Hematopoietic multipotent progenitor cell (in vitro differentiated cells): ENCODE results near the gene MOGAT1. TPM values are rescaled to one million over a fixed set of nuclear protein-coding genes. Genes with fewer than 3 reads are reported as not detected.
"Not testable (repeated sequence)": the region's sequence is repeated elsewhere in the genome, so short reads cannot be mapped to it uniquely, and the experiment has no call there.

Source experiments
- DNase-seq, 3 donors: peaks; one replicate each; pipeline ENCODE4 v3.0.0-alpha.2; 2011 to 2015; ENCODE audit warnings: low read depth in 2 of 3, low spot score in 2 of 3
- total RNA-seq: library from RNA; depleted of rRNA; stranded (reverse); fragments of >200 nt; gene quantifications from one replicate; pipeline ENCODE4 v1.2.3, GENCODE V29; 2012

The MOGAT1 gene
- total RNA-seq, 1 donor: not detected

- DNase-seq: peak in 2 of 3 donors; percentile 46 to 54
These were observed 37.9 kb downstream of the MOGAT1 start for GRCh38 chr2:222709191-222709891.

DNA sequence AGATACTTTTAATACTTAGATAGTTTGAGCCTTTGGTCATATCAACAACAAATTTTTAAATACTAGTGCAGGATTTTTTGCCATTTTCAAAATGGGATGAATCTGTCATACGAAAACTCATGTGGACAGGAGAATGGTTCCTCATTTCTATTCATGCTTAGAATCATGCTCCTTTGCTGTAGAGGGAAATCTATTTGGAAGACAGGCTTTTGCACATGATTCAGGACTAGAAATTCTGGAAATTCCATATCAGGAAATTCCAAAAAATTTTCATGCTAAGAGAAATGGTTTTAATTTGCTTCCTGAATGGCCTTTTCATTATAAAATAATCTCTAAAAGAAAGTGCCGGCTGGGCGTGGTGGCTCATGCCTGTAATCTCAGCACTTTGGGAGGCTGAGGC, 39.3 kb downstream of the MOGAT1 start:
- no peak for DNase-seq

DNA sequence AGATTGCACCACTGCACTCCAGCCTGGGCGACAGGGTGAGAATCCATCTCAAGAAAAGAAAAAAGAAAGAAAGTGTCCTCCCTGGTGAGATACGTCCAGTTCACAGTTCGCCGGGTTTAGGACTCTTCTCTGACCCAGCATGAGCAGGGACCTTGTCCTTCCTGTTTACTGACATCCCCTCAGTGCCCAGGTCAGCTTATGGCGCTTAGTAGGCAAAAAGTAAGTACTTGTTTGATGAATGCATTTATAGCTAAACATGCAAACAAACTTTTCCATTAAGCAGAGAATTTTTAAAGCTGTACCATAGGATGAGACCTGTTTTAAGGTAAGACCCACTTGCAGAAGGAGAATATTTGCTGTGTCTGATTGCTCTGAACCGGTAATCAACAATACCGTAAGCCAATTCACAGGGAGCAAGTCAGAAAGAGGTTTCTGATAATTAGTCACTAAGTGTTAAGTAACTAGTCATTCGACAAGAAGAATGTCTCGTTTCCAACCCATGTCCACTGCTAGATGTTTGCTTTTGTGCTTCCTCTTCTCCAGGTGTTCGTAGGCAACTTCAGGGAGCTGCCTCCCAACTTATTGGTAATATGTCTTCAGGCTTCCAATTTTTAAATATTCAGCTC, 40.0 kb downstream of the MOGAT1 start:
- DNase-seq: no peak

DNA sequence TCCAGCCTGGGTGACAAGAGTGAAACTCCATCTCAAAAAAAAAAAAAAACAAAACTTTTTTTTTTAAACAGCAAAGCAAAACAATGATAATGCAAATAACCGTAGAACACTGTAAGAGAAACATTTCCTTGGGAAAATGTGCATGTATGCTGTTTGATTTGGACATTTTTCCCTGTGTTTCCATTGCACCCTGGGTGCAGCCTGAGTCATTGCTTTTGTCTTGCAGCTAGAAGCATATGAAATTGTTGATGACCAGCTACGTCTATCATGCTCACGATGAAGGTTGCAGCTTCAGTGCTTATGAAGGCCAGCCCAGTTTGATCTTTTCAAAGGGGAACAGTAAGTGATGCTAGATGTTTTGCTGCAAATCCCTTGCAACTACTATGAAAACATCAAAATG, 41.5 kb downstream of the MOGAT1 start:
- no peak for DNase-seq

DNA sequence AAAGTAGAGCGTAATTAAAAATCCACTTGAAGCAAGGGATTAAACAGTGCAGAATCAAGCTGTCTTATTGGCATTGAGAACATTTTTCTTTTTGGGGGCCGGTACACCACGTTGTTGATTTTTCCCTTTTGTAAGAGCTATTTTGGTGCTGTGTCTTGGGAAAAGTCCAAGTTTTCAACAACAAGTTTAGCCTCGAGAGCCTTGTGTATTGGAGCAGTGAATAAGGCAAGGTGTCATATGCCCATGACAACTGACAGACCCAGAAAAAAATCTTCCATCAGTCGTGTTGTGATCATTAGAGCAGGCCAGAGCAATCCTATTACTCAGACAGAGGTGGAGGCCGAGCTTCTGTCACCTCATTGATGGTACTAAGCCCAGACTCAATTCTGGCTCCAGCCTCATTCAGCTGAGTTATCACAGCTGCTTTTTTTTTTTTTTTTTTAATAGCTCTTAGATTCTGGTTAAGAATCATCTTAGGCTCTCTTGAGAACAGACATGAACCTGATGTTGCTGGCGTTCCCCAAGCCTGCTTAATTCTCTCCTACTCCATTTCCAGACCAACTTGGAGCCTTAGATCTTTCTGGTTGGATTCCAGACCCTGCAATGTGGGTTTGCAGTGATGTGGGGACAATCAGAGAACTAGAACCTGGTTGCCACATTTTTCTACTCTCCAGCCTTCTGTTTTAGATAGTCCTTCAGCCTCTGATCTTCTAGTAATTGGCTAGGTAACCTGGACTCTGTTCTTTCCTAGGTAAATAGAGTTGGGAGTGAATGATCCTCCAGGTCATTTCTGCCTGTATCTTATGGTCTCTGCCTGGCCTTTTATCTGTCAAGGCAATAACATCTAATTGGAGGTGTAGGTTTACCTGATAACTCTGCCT, 43.1 kb downstream of the MOGAT1 start:
- no peak for DNase-seq

GRCh38 chr2:222715742-222716141, 44.3 kb downstream of the MOGAT1 start:
- peak in 1 of 3 donors; percentile 50 for DNase-seq

- not testable (repeated sequence) for DNase-seq
These were observed 48.3 kb downstream of the MOGAT1 start for GRCh38 chr2:222719787-222720186.

DNA sequence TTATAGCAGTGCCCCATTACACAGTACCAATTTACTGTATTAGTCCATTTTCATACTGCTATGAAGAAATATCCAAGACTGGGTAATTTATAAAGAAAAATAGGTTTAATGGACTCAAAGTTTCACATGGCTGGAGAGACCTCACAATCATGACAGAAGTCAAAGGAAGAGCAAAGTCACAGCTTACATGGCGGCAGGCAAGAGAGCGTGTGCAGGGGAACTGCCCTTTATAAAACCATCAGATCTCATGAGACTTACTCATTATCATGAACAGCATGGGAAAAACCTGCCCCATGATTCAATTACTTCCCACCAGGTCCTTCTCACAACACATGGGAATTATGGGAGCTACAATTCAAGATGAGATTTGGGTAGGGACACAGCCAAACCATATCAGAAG, 50.1 kb downstream of the MOGAT1 start:
- not testable (repeated sequence) for DNase-seq

GRCh38 chr2:222722327-222722946, 51.0 kb downstream of the MOGAT1 start:
- no peak for DNase-seq

DNA sequence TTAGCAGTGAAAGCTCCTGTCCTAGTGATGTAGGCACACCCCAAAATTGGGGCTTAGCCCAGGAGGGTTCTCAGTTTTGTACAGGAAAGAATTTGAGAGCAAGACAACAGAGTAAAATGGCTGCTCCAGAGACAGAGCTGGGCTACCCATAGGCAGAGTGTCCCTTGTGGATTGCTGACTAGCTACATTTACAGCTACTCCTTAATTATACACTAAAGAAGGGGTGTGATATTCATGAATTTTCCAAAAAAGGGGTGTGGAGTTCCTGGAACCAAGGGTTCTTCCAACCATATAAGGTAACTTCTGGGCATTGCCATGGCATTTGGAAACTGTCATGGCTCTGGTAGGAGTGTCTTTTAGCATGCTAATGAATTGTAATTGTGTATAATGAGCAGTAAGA, 52.8 kb downstream of the MOGAT1 start:
- no peak for DNase-seq

- no peak for DNase-seq
These were observed 57.2 kb downstream of the MOGAT1 start for GRCh38 chr2:222728621-222729020.

GRCh38 chr2:222730366-222730999, 59.0 kb downstream of the MOGAT1 start:
- peak in 1 of 3 donors; percentile 27 for DNase-seq

- no peak for DNase-seq
These were observed 59.8 kb downstream of the MOGAT1 start for GRCh38 chr2:222731201-222731621.

- DNase-seq: no peak
These were observed 61.2 kb downstream of the MOGAT1 start for GRCh38 chr2:222732489-222733178.

- no peak for DNase-seq
These were observed 62.0 kb downstream of the MOGAT1 start for GRCh38 chr2:222733470-222733845.

DNA sequence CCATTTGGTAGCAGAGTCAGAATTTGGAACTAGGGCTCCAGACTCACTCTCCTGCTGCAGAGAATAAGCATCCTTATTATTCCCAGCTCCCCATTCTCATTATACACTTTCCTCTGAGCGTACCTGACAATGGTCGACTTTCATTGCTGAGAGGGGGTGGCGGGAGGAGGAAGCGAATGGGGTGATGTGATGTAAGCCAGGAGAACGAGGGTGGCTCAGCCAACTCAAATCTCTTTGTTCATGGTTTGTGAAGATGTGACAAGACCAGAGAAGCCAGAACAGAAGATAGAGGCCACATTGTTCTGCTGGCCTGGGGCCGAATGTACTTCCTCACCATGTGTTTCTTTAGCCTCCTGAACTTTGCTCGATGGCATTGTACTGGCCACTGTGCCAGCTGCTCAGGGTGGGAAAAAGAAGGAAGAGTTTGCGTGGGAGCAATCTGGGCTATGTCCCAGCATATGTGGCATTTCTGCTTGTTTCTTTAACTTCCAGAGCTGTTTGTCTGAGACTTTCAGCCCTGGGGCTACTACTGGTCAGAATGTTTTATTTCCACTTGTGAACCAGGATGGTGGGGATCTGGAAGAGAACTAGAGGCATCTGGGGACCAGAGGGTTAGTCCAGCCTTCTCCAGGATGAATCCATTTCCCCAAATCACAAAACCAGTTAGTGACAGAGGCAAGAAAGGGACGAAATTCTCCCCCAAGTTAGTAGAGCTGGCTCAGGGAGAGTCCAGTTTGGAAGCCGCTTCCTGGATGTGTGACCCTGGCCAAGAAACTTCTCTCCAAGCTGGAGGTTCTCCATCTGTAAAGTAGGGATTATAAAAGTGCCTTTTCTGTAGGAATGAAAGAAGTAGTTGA, 62.6 kb downstream of the MOGAT1 start:
- DNase-seq: no peak

DNA sequence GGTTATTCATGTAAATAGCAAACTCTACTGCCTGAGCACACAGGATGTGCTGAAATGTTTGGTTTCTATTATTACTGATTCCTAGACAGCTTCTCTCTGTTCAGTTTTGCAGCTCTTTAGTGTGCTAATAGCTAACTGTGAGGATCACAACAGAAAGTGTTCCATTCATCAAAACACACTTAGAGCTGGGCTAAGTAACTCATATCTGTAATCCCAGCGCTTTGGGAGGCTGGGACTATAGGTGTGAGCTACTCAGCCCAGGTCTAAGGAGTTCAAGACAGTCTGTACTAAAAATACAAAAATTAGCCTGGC, 63.2 kb downstream of the MOGAT1 start:
- no peak for DNase-seq

GRCh38 chr2:222736301-222736700, 64.8 kb downstream of the MOGAT1 start:
- no peak for DNase-seq

- no peak for DNase-seq
These were observed 65.5 kb downstream of the MOGAT1 start for GRCh38 chr2:222736924-222737323.
